IMR-90 (cell line): ENCODE data around the gene SPAG9. TPM values are rescaled to one million over a fixed set of nuclear protein-coding genes. Genes with fewer than 3 reads are reported as not detected.

Source experiments
- ATAC-seq: fragments of 200-7000 bp; cut with Tn5 transposase; 2 replicates; pipeline ENCODE4 v1.9.1; 2020; ENCODE audit warnings: low read depth, mild to moderate bottlenecking, moderate library complexity
- BruUV-seq: library from RNA; stranded (reverse); fragments of 400-500 nt; replicated peaks from 2 replicates; lab custom pipeline; 2021; lab: Mats Ljungman, UMichigan
- CTCF ChIA-PET: fragments of 300-600 bp; formaldehyde crosslinking; extraction: SDS; loops from one replicate; lab custom pipeline; 2021; ENCODE audit warnings: antibody characterized with exemption; lab: Yijun Ruan, JAX
- POLR2A ChIA-PET: fragments of 300-600 bp; sonication (Branson Sonifier 250); formaldehyde crosslinking; loops from one replicate; lab custom pipeline; 2022; ENCODE audit warnings: antibody characterized with exemption; ENCODE audit not compliant: unreplicated experiment; lab: Charles Lee
- DNase-seq: peaks from one replicate; pipeline ENCODE4 v3.0.0; 2013
- H2AFZ ChIP-seq: replicated peaks from 2 replicates; pipeline ENCODE3; 2013; ENCODE audit warnings: low read length, mild to moderate bottlenecking; ENCODE audit not compliant: poor library complexity
- H2AK5ac ChIP-seq: 2 replicates; pipeline ENCODE4 v1.6.1; 2013; ENCODE audit warnings: low read depth, low read length, inconsistent platforms
- H2AK9ac ChIP-seq: replicated peaks from 2 replicates; pipeline ENCODE3; 2013; ENCODE audit warnings: mild to moderate bottlenecking, low read depth, low read length, moderate library complexity; ENCODE audit not compliant: poor library complexity
- H2BK120ac ChIP-seq: 2 replicates; pipeline ENCODE4 v1.6.1; 2013; ENCODE audit warnings: low read depth, low read length, inconsistent platforms
- H2BK15ac ChIP-seq: 3 replicates; pipeline ENCODE4 v1.6.1; 2013; ENCODE audit warnings: low read depth, low read length, inconsistent platforms
- H2BK20ac ChIP-seq: 2 replicates; pipeline ENCODE4 v1.6.1; 2013; ENCODE audit warnings: low read depth, mild to moderate bottlenecking, inconsistent platforms, low read length, moderate library complexity
- H2BK5ac ChIP-seq: 2 replicates; pipeline ENCODE4 v1.6.1; 2013; ENCODE audit warnings: mild to moderate bottlenecking, low read depth, low read length, inconsistent platforms; ENCODE audit not compliant: poor library complexity, severe bottlenecking
- H3K14ac ChIP-seq: replicated peaks from 2 replicates; pipeline ENCODE4 v1.6.1; 2013; ENCODE audit warnings: low read depth, low read length, inconsistent platforms
- H3K18ac ChIP-seq: 2 replicates; pipeline ENCODE4 v1.6.1; 2013; ENCODE audit warnings: low read depth, low read length, control low read depth
- H3K23ac ChIP-seq: 2 replicates; pipeline ENCODE4 v1.6.1; 2013; ENCODE audit warnings: low read depth, low read length, inconsistent platforms
- H3K27ac ChIP-seq: 2 replicates; pipeline ENCODE4 v1.5.1; 2013; ENCODE audit warnings: mild to moderate bottlenecking, control low read depth, low read length; ENCODE audit not compliant: insufficient read depth
- H3K27me3 ChIP-seq: 2 replicates; pipeline ENCODE4 v1.6.1; 2013; ENCODE audit warnings: low read length; ENCODE audit not compliant: control insufficient read depth, insufficient read depth
- H3K36me3 ChIP-seq: 2 replicates; pipeline ENCODE4 v1.6.1; 2013; ENCODE audit warnings: low read length, mixed read lengths; ENCODE audit not compliant: control insufficient read depth, insufficient read depth
- H3K4ac ChIP-seq: 2 replicates; pipeline ENCODE4 v1.6.1; 2013; ENCODE audit warnings: low read depth, low read length, inconsistent platforms
- H3K4me1 ChIP-seq: 2 replicates; pipeline ENCODE4 v1.6.1; 2013; ENCODE audit warnings: low read length, mixed read lengths; ENCODE audit not compliant: control insufficient read depth, insufficient read depth
- H3K4me2 ChIP-seq: 2 replicates; pipeline ENCODE4 v1.6.1; 2013; ENCODE audit warnings: low read depth, mild to moderate bottlenecking, control low read depth, low read length, moderate library complexity
- H3K4me3 ChIP-seq: 2 replicates; pipeline ENCODE4 v1.5.1; 2013; ENCODE audit warnings: low read depth, mild to moderate bottlenecking, control low read depth, low read length, moderate library complexity; ENCODE audit not compliant: insufficient read depth
- H3K56ac ChIP-seq: 2 replicates; pipeline ENCODE4 v1.6.1; 2013; ENCODE audit warnings: low read length, inconsistent platforms; ENCODE audit not compliant: insufficient read depth; ENCODE audit errors: extremely low read depth
- H3K79me1 ChIP-seq, 2 experiments: 2 replicates each; pipeline ENCODE4 v1.6.1; 2013; ENCODE audit warnings: low read length in 2 of 2, inconsistent platforms in 1 of 2, low read depth in 1 of 2
- H3K9ac ChIP-seq: 2 replicates; pipeline ENCODE4 v1.6.1; 2013; ENCODE audit warnings: low read depth, low read length, control low read depth
- H3K9me1 ChIP-seq: 2 replicates; pipeline ENCODE4 v1.6.1; 2013; ENCODE audit warnings: low read length, inconsistent platforms; ENCODE audit not compliant: insufficient read depth
- H3K9me3 ChIP-seq: 2 replicates; pipeline ENCODE4 v1.6.1; 2013; ENCODE audit warnings: low read length; ENCODE audit not compliant: control insufficient read depth, insufficient read depth
- H4K20me1 ChIP-seq: 2 replicates; pipeline ENCODE4 v1.6.1; 2013; ENCODE audit warnings: low read length, inconsistent platforms; ENCODE audit not compliant: insufficient read depth
- H4K5ac ChIP-seq: 2 replicates; pipeline ENCODE4 v1.6.1; 2013; ENCODE audit warnings: mild to moderate bottlenecking, low read depth, low read length, control low read depth
- H4K8ac ChIP-seq, 2 experiments: 2 replicates each; pipeline ENCODE4 v1.6.1; 2013; ENCODE audit warnings: low read depth in 2 of 2, low read length in 2 of 2, control low read depth in 1 of 2, inconsistent platforms in 1 of 2
- H4K91ac ChIP-seq: 2 replicates; pipeline ENCODE4 v1.6.1; 2013; ENCODE audit warnings: low read depth, low read length, inconsistent platforms; ENCODE audit not compliant: insufficient read depth
- CEBPB ChIP-seq: IDR thresholded peaks from 2 replicates; pipeline ENCODE4 v1.6.1; 2012; ENCODE audit warnings: low read depth, low read length, improper control_type of control experiment
- CHD1 ChIP-seq: IDR thresholded peaks from 2 replicates; pipeline ENCODE4 v1.6.1; 2012; ENCODE audit warnings: low read depth, low read length, improper control_type of control experiment
- MAFK ChIP-seq: IDR thresholded peaks from 2 replicates; pipeline ENCODE4 v1.6.1; 2012; ENCODE audit warnings: low read depth, low read length, improper control_type of control experiment
- MXI1 ChIP-seq: IDR thresholded peaks from 2 replicates; pipeline ENCODE4 v1.6.1; 2012; ENCODE audit warnings: low read depth, mild to moderate bottlenecking, low read length, moderate library complexity, borderline replicate concordance
- NFE2L2 ChIP-seq: fragments of 150-350 bp; IDR thresholded peaks from 2 replicates; pipeline ENCODE4 v1.6.1; 2016; ENCODE audit warnings: low read depth, mild to moderate bottlenecking, low read length
- POLR2A ChIP-seq: IDR thresholded peaks from 2 replicates; pipeline ENCODE4 v1.6.1; 2012; ENCODE audit warnings: mild to moderate bottlenecking, low read depth, low read length
- RFX5 ChIP-seq: IDR thresholded peaks from 2 replicates; pipeline ENCODE4 v1.8.0; 2012; ENCODE audit warnings: low read depth, mild to moderate bottlenecking, low read length, moderate library complexity
- WGBS, 2 experiments: methylation state at CpG; one replicate each; pipeline versions ENCODE4 v1.1.5 to v1.1.7; 2013; ENCODE audit warnings: missing lambda C conversion rate in 2 of 2; ENCODE audit not compliant: insufficient read length in 1 of 2; ENCODE audit errors: extremely low coverage in 2 of 2; 5-methylcytosine and 5-hydroxymethylcytosine counted together
- dilution Hi-C: fragments of 300-500 bp; cut with HindIII; formaldehyde crosslinking; loops from one replicate; pipeline ENCODE4 v1.14.3; 2018; ENCODE audit warnings: low sequenced_read_pairs; ENCODE audit not compliant: unreplicated experiment
- in situ Hi-C: fragments of 300-500 bp; cut with MboI; formaldehyde crosslinking; loops from 3 replicates; pipeline ENCODE4 v1.14.3; 2019; ENCODE audit warnings: low sequenced_read_pairs, inconsistent platforms, mixed read lengths
- intact Hi-C: fragments of 100-400 bp; cut with micrococcal nuclease; formaldehyde crosslinking; loops from 2 replicates; pipeline ENCODE4 v1.10.0; 2022
- polyA plus RNA-seq, 3 experiments: library from polyadenylated mRNA; depleted of rRNA; stranded (reverse); fragments of >200 nt; gene quantifications; 2 replicates each; pipeline ENCODE4 v1.2.3, GENCODE V29; 2012; ENCODE audit warnings: low replicate concordance in 1 of 3
- total RNA-seq: library from RNA; depleted of rRNA; stranded (reverse); fragments of >200 nt; gene quantifications from 2 replicates; pipeline ENCODE4 v1.2.3, GENCODE V29; 2012
- TF ChIP-seq, protein P1 (sequence below): fragments of 150-350 bp; IDR thresholded peaks from 2 replicates; pipeline ENCODE4 v1.6.1; 2016; ENCODE audit warnings: low read depth, mild to moderate bottlenecking, low read length, moderate library complexity, borderline replicate concordance

The SPAG9 gene
- total and polyA plus RNA-seq, 2 of the 4 experiments (the other 2 are of a cell fraction): 26.7 to 75.5 TPM

DNA sequence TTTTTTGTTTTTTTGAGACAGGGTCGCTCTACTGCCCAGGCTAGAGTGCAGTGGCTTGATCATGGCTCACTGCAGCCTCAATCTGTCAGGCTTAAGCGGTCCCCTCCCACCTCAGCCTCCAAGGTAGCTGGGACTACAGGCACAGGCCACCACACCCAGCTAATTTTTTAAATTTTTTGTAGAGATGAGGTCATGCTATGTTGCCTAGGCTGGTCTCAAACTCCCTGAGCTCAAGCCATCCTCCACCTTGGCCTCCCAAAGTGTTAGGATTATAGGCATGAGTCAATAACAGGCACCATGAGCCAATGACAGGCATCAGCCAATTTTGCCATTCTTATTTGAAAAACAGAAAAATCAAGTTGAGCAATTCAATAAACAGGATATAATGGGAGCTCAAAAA, 125.0 kb downstream of the SPAG9 start:
- Histone ChIP-seq H3K9me3 (no peaks in the 10 kb centered on the region), H3K56ac (no peak overlapping the region), H2BK120ac (no peak overlapping the region), H3K14ac (no peak overlapping the region), H3K27me3 (no peaks in the 10 kb centered on the region), H3K4me3 (no peak overlapping the region), H3K4me2 (no peak overlapping the region), H2AFZ (no peak overlapping the region), H3K23ac (no peak overlapping the region), H2BK20ac (no peak overlapping the region), H4K20me1 (no peaks in the 10 kb centered on the region), H3K18ac (no peak overlapping the region), H3K27ac (no peak overlapping the region), H2BK5ac (no peak overlapping the region), H3K4me1 (no peaks in the 10 kb centered on the region), H3K4ac (no peak overlapping the region), H4K8ac (no peak overlapping the region), H3K9me1 (no peaks in the 10 kb centered on the region), H3K36me3 (peaks cover 38% of the 10 kb centered on the region), H3K9ac (no peak overlapping the region), H2BK15ac (no peak overlapping the region), H3K79me1 (no peaks in the 10 kb centered on the region; a peak in 2 of 4 replicates), H4K5ac (no peak overlapping the region), H2AK5ac (no peak overlapping the region), H4K91ac (no peak overlapping the region), H2AK9ac (no peak overlapping the region)
- intact Hi-C loops (no loop called here), dilution Hi-C loops (no loop called here), in situ Hi-C loops (no loop called here)
- TF ChIP-seq RFX5: no peak
- TF ChIP-seq CEBPB: no peak
- no peak for TF ChIP-seq MAFK
- TF ChIP-seq NFE2L2: no peak
- TF ChIP-seq, protein P1, sequence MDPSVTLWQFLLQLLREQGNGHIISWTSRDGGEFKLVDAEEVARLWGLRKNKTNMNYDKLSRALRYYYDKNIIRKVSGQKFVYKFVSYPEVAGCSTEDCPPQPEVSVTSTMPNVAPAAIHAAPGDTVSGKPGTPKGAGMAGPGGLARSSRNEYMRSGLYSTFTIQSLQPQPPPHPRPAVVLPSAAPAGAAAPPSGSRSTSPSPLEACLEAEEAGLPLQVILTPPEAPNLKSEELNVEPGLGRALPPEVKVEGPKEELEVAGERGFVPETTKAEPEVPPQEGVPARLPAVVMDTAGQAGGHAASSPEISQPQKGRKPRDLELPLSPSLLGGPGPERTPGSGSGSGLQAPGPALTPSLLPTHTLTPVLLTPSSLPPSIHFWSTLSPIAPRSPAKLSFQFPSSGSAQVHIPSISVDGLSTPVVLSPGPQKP: no peak
- no peak for TF ChIP-seq POLR2A
- TF ChIP-seq MXI1: no peak
- no peak for TF ChIP-seq CHD1
- CTCF ChIA-PET: interaction anchor here (1.3 kb wide), 1 partner anchor 158 kb away, joined by 4 read pairs; the partner anchor contains the start of gene NME1
- DNase-seq (no peak), ATAC-seq (no peak)
- POLR2A ChIA-PET: no interaction called here
- BruUV-seq: no TSS peak
- whole genome bisulfite sequencing, 2 experiments: no CpG with 5 or more reads among the region's 2 CpGs
